HuH-7.5 (cell line): Measurements from ENCODE around the gene SLC7A6OS.
A peak's percentile ranks its signal among the peaks of the same experiment; 100 is the strongest.

Source experiments
- DNase-seq: peaks from one replicate; pipeline ENCODE4 v3.0.0; 2011; ENCODE audit warnings: low spot score

Gene SLC7A6OS

DNA sequence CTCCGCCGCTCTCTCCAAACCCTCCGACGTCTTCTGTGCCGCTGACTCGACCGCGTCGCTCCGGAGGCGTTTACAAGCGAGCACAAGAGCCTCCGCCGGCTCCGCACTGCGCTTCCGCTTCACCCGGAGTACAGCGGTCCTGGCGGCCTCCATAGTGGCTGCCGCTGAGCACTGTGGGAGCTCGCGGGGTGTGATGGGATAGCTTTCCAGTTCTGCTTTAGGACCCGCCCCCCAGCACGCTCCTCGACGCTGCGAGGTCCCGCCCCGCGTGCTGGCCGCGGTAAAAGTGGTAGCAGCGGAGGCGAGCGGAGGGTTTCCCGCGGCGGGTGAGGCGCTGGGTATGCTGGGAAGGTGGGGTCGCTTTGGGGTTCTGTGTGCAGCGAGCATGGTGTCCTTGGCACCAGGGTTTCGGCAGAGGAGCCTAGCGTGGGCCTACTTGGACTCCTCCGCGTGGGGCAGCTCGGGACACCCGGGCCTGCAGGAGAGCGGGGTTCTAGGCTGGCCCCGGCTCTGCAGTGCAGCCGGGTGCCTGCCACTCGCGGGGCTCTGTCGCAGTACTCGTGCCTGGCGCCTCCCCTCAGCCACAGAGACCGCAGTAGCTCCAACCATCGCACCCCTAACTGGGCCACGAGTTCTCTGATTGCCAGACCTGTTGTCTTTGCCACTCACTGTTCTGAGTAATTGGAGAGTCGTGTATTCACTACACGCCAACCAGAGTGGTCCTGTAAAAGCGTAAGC, at the start of gene SLC7A6OS, which contains the start of gene PRMT7:
Gene SLC7A6OS, minus strand, starts transcription at position 173 of the 738 bp plus-strand sequence. Its CDS starts 20 bp downstream, at position 153.
Gene PRMT7, plus strand, starts transcription at position 246 of the 738 bp plus-strand sequence. CDS start 4,961 bp downstream, outside the sequence.
- DNase-seq, result peak; percentile 93

DNA sequence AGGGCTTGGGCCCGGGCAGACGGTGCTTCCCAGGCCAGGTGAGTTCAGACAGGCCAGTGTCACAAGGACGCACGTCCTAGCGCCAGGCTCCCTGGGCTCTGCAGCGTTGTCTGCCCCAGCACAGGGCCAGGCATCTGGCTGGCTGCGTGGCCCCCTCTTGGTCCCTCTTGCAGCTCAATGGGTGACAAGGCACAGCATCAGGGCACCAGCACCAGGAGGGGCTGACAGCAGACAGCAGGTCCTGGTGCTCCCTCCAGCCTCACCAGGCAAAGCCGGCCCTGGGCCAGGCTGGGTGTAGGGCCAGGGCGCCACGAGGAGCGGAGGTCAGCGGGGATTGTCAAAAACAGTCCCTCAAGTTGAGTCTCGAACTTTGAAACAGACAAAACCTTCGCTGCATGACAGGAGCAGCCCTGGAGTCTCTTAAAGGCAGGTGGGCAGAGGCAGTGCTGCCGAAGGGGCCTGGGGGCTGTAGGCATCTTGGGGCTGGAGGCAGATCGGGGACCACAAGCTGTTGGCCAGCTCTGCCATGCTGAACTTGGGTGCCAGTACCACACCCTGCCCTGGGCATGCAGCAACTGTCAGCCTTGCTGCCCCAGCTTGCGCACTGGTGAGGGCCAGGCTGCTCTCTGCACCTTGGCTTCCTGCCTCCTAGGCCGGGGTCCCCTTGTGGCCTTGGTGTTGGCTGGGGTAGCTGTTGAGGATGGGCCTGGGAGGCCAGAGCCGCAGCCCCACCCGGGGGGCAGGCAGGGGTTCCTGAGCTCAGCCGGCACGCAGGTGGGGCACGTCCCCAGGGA, 48.8 kb upstream of the SLC7A6OS start:
- DNase-seq, result no peak

DNA sequence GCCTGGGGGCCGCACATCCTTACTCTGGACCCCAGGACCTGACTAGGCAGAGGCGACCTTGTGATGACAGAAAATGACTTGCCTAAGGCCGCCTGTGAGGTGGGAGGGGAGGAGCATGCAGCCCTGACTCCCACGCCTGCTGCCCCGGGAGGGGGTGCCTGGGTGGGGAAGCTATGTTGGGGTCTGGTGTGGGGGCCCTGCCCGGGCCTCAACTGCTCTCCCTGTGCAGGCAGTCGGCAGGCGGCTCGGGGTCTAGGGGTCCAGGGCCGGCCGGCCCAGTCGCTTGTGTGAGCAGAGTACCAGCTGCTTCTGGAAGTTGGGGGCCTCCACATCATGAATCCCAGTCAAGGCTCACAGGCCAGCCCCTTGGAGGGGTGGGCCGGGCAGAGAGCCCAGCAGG, 48.2 kb upstream of the SLC7A6OS start:
- DNase-seq, result no peak

DNA sequence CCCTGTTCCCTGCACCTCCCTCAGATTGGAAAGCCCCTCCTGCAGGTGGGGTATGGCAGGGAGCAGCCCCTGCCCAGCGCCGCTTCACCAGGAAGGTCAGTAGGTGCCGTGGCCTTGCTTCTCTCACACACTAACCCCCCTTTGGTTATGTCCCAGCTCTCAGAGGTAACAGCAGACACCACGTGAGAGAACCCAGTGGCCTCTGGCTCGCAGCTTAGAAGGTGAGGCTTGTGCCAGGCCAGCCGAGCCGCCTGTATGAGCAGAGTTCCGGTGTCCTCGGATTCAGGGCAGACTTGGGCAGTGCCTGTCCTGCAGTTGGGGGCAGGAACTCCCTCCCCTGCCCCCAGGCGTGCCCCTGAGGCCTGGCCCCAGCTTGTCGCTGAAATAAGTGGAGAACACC, 47.2 kb upstream of the SLC7A6OS start:
- DNase-seq, result no peak

DNA sequence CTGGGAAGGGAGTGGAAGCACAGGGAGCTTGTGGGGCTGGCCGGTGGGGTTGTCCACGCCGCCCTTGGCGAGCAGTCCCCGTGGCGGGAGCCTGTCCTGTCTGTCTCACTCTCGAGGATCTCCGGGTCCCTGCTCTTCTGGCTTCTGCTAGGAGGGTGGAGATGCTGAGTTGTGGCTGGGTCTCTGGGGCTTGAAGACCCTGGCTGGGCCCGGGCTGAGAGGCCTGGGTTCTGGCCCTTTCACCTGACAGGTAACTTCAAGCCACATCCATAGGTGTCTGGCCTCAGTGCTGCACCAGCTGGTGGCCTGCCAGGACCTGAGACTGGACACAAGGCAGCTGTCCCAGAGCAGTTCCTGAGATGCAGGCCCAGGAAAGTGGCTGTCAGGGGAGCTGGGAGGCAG, 46.8 kb upstream of the SLC7A6OS start:
- no peak for DNase-seq

DNA sequence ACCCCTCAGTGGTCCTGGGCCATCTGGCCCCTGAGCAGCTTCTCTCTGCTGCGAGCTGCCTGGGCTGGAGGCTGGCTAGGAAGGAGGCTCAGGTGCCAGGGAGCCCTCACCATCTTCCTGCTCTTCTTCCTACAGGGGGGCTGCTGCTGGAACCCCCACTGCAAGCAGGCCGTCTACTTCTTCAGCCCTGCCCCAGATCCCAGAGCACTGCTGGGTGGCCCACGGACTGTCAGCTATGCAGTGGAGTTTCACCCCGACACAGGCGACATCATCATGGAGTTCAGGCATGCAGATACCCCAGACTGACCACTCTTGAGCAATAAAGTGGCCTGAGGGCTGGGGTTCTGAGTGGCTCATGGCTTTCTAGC, 46.2 kb upstream of the SLC7A6OS start:
- no peak for DNase-seq

DNA sequence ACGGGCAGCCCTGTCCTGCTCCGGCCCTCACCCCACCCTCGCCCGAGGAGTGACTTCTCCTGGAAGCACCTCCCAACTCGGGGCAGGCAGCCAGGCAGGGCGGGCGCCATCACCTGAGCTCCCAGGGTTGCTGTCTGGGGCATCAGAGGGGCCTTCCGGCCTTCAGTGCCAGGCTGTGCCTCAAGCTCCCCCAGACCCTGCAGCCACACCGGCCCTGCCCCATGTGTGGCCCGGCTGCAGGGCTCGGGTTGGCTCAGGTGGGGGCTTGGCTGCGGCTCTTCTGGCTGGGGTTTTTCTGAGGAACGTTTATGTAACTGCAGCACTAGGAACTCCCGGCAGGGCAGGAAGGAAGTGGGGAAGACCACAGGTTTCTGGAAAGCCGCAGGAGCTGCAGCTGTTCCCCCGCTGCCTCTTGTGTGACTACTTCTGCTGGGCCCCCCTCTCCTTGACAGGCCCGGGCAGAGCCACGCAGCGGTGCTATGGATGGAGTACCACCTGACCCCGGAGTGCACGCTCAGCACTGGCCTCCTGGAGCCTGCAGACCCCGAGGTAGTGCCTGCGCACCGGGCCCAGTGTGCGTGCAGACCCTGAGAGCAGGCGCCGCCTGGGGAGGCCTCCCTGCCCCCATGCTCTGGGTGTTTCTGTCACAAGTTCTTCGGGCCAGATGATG, 45.6 kb upstream of the SLC7A6OS start:
- DNase-seq, result no peak

DNA sequence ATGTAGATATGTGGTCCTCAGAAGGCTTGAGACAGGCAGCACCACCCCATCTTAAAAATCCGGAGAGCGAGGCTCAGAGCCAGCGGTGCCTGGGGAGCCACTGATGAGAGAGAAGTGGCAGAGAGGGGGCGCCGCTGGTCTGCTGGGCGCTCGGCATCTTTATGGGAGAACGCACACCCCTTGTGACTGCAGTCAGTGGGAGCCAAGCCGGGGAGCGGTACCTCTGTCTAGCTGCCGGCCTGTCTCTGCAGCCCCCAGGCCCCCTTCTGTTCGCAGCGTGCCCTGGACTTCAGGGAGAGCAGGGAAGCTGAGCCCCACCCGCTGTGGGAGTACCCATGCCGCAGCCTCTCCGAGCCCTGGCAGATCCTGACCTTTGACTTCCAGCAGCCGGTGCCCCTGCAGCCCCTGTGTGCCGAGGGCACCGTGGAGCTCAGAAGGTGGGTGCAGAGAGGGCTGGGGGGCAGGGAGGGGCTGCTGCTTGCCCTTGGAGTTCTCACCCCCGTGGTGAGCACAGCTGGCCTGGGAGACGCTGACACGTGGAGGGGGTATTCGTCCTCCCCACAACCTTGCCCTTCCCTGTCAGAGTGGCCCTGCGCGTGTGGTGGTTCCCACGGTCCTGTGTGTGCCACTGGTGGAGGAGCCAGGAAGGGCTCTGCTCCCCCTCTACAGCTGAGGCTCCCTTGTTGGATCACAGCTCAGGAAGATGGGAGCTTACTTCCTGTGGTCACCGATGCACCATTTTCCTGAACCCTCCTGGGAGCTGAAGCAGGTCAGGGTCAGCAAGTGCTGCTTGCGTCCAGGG, 44.9 kb upstream of the SLC7A6OS start:
- no peak for DNase-seq

DNA sequence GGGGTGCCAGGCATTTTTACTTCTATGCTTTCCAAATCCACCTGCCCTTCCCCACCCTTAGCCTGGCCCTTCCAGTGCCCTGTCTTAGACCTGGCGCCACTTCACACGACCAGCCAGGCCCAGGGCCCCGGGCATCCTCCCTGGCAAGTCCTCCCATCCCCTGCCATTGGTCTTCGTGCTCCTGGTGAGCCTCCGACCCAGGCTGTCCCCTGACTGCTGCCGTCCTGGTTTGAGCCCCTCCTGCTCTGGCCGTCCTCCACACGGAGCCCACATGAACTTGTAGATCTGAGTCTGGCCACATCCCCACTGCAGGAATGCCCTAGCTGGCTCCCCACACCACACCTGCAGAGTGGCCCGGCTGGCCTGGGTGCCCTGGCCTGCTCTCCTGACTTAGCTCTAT, 44.1 kb upstream of the SLC7A6OS start:
- DNase-seq, result no peak

DNA sequence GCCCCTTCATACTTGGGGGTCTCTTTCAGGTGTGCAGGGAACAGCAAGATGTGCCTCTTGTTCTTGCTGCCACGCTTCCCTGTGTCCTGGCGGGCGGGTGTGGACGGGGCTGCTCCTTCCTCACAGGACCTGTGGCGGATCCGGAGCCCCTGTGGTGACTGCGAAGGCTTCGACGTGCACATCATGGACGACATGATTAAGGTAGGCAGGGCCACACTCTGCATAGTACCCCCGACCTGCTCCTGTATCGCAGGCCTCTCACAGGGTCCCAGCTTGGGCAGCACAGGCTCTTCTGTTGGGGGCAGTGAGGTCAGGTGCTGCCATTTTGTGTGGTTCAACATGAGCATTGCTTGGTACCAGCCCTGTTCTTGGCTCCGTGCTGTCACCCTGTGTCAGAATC, 42.6 kb upstream of the SLC7A6OS start:
- DNase-seq, result no peak

DNA sequence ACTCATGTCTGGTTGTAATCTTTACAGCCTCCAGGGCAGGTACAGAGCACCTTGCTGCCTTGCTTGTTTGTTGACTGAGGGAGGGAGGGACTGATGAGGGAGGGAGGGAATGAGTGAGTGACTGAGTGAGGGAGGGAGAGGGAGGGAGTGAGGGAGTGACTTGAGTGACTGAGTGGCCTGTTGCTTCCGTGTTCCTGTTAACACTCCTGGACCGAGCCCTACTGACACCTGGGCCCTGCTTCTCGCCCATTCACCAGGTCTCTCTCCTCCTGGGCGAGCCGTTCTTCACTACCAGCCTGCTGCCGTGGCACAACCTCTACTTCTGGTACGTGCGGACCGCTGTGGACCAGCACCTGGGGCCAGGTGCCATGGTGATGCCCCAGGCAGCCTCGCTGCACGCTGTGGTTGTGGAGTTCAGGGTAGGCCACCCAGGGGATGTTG, 41.3 kb upstream of the SLC7A6OS start:
- DNase-seq, result no peak

DNA sequence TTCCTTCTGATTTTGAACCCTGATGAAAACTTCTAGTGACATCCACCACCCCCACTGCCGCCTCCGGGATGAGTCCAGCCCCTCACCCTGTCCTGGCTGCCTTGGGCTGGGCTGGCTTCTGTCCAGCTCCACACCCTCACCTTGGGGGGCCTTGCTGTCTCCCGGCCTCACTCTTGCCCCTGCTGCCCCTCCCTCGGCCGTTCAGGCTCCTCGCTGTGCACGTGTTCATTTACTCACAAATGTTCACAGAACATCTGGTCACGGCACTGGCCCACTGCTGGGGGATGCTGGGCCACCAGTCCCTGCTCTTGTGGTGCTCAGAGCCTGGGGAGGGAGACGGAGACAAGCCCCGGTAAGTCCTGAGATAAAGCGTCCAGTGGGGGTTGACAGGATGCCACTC, 40.7 kb upstream of the SLC7A6OS start:
- DNase-seq, result no peak

DNA sequence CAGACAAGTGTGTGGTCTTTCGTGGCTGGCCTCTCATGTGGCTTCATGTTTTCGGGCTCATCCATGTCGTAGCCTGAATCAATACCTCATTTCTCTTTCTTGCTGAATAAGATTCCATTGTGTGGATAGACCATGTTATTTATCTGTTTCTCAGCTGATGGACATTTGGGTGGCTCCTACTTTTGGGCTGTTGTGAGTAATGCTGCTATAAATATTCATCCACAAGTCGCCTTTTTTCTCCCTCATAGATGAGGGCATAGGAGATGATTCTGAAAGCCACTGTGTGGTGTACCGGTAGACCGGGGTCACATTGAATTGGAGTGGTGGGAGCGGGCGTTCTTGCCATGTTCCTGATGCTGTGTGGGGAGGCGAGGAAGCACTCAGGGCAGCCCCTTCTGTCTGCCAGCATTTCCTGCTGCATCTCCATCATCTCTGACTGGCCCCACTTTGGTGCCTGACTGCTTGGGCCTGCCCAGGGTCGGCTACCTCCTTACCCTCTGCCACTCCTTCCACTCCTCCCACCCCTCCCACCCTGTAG, 40.1 kb upstream of the SLC7A6OS start:
- DNase-seq, result no peak

DNA sequence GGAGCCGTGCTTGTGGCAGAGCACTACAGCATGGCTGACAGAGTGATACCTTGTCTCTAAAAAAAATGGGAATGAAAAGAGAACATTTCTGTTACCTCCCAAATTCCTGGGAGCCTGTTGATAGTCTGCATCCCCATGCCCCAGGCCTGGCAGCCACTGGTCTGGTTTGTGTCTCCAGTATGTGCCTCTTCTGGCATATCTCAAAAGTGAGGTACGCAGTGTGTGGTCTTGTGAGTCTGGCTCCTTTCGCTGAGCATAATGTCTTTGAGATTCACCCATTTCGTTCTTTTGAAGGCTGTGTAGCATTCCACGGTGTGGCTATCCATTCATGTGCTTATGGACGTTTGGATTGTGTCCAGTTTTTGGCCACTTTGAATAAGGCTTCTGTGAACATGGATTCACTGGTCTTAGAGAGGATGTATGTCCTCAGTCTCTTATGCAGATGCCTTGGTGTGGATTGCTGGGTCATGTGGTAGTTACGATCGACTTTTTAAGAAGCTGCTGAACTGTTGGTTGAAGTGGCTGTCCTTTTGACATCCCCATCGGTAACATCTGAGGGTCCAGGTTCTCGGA, 39.2 kb upstream of the SLC7A6OS start:
- DNase-seq, result no peak

DNA sequence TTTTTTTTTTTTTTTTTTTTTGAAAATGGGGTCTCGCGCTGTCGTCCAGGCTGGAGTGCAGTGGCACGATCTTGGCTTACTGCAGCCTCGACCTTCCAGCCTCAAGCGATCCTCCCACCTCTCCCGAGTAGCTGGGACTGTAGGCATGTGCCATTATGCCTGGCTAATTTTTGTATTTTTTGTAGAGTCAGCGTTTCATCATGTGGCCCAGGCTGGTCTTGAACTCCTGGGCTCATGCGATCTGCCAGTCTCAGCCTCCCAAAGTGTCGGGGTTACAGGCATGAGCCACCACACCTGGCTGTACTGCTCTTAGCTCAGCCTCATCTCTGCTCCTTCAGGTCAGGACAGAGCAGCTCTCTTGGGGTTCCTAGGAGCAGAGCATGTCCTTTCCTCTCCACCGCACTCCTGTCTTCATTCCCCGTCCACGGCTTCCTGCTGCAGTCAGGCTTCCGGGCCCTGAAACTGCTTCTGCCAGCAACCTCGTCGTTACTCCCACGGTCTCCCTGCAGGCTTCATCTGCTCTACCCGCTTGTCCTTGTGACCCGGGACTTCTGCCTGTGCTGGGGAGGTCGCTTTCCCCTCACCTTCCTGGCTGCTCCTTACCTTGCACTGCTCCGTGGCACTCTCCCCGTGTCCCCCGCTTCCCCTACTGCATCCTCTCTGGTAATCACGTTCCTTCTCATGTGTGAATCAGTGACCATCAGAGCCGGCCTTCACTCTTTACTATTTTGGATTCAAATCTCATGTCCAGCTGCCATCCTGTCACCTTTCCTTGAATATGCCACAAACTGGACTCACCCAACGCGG, 38.1 kb upstream of the SLC7A6OS start:
- DNase-seq, result no peak

DNA sequence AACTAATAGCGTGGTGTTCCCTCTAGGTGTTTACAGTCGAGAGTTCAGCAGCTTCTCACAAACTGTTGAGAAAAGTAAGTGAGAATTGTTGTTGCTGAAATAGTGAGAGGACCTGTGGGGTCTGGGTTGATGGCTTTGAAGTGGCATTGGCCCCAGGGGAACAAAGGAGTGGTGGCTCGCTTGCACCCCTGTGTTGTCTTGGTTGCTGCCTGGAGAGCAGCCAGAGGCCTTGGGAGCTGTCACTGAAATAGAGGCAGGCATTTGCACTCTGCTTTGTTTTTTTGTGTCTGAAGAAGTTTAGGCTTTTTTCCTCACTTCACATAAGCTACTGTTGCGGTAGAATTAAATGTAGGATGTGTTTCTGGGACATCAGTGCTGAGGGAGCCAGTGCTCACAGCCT, 36.9 kb upstream of the SLC7A6OS start:
- no peak for DNase-seq

DNA sequence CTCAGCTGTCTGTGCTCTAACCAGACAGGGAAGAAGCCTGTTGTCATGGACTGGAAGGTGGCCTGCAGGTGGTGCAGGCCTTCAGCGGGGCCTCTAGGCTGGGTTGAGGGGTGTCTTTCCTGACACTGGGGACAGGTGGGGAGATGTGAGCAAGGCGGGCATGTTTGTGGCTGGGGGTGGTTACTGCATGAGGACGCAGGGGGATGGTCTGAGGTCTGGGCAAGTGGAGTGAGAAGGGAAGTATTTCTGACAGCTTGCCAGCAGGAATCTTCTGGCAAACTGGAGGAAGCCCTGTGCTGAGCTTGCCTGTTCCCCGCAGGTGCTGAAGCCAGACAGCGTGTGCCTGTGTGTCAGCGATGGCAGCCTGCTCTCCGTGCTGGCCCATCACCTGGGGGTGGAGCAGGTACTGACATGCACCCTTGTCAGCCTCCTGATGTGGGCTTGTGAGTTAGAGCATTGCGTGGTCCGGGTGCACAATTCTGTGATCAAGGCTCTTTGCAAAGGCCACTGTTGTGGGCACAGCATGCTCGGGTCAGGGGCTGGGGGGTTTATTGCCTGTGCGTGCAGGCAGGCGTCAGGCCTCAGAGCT, 36.2 kb upstream of the SLC7A6OS start:
- no peak for DNase-seq

DNA sequence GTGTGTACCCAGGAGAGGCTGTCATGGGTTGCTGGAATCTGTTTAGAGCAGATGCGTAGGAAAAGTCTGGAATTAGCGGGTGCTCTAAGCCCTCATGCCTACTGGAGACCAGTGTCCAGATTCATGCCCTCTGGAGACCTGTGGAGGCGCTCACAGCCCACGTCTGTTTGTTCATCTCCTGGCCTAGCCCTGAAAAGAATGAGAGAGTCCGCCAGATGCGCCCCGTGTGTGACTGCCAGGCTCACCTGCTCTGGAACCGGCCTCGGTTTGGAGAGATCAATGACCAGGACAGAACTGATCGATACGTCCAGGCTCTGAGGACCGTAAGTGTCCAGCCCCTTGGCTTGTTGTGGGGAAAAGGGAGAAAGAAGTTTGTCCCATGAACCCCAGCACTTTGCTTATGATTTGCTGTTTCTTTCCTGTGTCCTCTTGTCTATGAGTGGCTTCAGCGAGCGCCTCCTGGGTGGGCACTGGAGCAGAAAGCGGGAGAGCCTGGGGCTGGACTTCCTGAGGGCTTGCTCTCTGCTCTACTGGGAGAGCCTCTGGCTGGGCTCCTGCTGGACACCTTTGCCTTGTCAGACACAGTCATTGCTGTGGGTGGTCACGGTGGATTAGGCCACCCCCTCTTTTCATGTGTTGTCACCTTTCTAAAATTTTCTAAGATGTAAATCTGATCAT, 35.4 kb upstream of the SLC7A6OS start:
- DNase-seq, result no peak

DNA sequence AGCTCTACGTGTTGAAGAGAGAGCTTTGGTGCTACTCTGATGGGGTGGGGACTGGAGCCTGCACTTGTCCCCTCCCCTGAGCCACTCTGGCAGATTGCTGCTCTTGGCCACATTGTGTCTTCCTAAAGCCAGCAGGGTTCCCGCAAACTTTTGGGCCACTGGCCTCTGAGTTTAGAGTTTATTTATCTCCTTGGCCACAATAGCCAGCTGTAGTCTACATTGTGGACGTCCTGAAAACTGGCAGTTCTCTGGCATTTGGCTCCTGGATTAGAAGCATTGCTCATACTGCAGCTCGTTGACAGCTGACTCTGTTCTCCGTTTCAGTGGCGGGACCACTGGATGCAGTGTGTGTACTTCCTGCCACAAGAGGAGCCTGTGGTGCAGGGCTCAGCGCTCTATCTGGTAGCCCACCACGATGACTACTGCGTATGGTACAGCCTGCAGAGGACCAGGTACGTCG, 34.6 kb upstream of the SLC7A6OS start:
- DNase-seq, result no peak
